NCI-H69 (cell line): Measurements from ENCODE around the gene ECHDC3.

Experiments used
- DNase-seq: peaks from one replicate; lab custom pipeline; 2025; lab: John Stamatoyannopoulos, UW

The ECHDC3 gene

DNA sequence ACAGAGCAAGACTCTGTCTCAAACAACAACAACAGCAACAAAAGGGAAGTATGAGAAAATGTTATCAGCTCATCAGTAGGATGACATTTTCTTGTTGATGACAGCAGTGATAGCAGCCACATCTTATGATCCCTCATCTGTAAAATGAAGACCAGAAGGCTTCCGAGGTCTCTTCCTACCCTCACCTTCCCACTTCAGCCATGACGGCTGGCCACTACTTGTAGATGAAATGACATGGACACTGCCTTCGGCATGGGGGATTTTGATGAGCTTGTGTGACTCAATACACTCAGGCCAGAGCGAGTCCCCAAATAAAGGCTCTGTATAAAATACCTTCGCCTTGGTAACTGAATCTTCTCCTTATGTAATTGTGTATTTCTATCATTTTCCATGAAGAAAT is 6.7 kb downstream of the ECHDC3 start:
- DNase-seq = no peak

DNA sequence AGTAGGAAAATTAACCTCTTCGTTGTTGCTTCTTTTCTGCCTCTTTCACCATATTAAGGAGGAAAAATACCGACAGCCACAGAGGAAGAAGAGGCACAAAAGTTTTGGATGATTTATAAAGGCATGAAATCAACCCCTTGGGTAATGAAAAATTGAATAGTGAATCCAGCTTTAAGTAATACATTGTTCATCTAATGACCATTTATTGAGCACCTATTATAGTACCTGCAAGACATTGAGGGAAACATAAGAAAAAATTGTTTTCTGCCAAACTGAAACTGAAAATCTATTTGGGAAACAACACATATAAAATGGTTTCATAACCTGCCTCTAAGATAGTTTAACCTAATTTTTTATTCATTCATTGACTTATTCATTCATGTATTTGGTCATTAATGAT is 8.2 kb downstream of the ECHDC3 start:
- no peak for DNase-seq

DNA sequence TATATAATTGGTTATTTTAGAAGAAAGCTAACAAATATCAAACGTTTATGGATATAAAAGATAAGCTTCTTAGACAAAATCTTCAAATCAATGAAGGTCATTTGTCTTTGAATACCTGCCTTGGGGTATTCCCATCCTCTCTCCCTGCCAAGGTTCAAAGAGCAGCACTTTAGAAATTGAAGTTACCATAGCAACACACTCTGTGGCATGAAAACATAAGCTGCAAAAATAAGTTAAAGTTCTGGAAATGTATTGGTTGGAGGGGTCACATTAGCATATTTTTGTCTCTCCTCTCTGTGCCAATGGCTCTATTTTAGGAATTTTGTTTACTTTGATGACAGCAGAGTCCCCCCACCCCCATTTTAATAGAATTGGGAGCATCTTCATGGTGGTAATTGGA is 12.0 kb downstream of the ECHDC3 start:
- no peak for DNase-seq

DNA sequence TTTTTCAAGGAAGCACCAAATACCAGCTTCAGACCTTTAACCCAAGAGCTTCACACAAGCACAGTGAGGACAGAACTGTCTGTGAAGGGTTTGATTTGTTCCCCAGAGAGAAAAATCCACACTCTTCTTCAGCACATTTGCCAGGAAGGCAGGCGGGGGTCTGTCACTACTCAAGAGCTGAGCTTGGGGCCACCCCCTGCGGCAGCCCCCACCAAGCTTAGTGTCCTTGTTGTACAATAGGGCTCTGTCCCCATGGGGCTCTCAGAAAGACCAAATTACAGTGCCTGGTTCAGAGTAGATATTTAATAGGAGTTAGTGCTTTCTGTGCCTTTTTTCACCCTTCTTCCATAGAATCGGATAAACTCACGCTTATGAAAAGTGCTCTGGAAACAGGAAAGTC is 12.4 kb downstream of the ECHDC3 start:
- no peak for DNase-seq

DNA sequence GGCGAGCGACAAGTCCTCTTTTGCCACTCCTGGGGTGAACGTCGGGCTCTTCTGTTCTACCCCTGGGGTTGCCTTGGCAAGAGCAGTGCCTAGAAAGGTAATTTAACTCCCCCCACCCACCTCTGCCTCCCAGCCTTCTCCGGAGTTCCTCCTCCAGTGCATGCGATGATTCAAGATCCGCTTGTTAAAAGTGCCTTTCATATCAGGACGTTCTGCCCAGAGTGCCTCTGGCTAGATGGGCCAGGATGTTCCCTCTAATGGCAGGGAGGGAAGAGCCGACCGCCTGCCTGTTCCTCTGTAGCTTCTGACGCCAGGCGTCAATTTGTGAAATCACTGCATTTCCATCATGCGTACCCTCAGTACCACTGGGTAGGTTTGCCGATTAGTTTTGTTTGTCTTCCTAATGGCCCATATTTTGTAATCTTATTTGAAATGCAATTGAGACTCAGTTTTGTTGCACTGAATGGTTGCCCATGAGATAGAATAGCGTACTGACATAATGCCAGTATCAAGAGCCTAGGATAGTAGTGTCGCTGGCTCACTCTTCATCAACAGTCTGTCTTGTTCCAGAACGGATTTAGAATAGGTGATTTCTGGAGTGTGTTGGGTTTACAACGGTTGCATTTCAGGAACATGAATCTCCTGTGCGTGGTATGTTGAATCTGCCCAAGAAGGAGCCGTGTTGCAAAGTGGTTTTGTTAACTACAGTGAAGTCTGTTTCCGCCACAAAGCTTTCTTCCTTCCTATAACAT is 13.5 kb downstream of the ECHDC3 start:
- no peak for DNase-seq

DNA sequence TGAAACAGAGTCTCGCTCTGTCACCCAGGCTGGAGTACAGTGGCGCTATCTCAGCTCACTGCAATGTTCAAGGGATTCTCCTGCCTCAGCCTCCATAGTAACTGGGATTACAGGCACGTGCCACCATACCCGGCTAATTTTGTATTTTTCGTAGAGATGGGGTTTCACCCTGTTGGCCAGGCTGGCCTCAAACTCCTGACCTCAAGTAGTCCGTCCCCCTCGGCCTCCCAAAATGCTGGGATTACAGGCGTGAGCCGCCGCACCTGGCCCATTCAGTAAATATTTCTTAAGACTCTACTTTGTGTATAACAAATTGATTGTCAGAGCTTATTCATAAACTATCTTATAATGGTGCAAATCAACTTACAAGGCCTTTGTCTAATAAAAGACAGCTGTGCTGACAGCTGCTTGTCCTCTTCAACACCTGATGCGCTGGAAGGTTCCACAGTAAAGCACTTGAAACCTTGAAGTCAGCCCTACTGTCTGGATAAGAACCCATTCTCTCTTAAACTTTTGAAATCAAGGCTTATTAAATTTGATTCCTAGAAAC is 14.7 kb downstream of the ECHDC3 start:
- DNase-seq = no peak

DNA sequence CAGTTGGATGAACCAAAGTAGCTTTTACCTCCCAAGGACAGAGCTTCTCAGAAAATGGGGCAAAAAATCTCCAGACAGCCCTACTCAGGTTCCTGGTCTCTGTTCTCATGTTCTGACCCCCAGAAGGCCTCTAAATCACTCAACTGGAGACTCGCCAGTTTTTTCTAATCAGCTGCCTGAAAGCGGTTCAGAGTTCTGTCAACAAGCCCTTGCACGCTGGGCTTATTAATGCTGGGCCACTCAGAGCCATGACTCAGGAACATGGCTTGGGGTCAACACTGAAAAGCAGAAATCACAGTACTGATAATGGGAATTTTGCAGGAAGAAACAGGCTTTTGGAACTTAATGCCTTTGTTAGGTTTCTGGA is 15.3 kb downstream of the ECHDC3 start:
- peak; percentile 85 for DNase-seq

DNA sequence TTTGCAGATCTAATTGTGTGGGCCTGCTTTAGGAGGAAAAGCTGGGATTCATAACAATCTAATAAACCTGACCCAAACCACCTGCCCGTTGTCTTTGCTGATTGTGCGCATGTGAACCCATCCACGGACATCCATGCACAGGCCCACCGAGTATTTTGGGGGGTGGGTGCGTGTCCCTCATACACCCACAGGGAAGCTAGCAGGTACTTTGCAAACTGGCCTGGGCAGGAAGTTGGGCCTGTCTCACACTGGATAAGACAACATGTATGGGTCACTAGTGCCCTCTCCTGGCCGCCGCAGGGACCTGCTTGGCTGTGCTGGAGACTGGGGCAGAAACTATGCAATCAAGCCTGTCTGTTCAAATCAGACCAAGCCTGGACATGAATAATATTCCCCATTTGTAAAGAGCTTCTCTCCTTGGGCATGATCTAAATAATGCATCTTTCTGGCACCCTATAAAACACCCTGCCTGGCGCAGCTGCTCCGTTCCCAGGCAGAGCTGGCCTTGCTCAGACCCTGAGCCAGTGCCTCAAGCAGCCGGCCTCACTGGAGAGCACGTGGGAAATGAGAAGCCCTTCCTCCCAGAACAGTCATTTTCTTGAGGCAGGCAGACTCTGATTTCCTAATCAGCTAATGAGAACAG is 15.8 kb downstream of the ECHDC3 start:
- DNase-seq = peak; percentile 73

DNA sequence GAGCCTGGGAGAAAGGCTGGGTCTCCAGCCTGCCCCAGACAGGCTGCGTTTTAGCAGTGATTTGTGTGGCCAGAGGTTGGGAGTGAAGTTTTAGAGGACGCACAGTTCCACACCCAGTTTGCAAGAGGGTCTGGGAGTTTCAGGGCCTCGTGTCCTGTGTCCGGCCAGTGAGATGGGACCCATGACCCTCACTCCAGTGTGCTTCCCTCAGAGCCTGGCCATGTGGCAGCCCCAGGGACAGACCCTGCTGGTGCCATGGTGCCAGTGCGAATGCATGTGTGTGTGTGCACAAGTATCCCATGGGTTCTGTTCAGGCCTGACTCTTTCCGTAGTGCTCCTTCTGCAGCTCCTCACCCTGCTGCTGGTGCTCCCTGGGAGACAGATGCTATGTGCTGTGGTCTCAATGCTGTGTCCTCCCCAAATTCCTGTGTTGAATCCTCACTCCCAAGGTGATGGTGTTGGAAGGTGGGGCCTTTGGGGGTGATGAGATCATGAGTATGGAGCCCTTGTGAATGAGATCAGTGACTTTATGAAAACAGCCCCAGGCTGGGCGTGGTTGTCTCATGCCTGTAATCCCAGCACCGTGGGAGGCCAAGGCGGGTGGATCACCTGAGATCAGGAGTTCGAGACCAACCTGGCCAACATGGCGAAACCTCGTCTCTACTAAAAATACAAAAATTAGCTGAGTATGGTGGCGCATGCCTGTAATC is 16.5 kb downstream of the ECHDC3 start:
- DNase-seq = no peak

DNA sequence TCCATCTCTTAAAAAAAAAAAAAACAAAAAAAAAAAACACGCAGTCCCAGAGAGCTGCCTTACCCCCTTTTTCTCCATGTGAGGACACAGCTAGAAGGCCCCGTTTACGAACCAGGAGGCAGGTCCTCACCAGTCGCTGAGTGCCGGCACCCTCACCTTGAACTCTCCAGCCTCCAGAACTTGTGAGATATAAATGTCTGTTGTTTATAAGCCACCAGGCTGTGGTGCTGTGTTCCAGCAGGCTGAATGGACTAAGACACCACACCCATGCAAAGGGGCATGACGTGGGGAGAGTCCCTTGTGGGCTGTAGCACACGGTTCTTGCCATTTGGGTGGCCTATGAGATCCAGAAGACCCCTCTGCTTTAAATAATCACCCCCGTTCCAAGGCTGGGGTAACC is 17.2 kb downstream of the ECHDC3 start:
- no peak for DNase-seq

DNA sequence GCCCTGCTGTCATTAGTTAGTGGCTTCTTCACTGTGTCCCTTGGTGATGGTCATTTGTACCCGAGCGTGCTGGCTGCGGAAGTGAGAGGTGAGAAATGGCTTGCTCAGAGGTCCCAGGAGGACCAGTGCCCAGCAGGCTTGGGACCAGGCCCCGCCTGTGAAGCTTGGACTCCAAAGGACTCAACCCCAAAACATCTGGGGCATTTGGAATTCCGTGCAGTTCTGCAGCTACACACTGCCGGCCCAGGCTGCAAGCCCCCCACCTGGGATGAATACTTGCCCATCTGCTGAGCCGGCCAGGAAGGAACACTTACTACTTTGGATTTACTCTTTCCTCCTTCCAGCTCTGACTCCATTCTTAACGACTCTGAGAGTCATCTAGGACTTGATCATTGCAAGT is 18.0 kb downstream of the ECHDC3 start:
- DNase-seq = no peak

DNA sequence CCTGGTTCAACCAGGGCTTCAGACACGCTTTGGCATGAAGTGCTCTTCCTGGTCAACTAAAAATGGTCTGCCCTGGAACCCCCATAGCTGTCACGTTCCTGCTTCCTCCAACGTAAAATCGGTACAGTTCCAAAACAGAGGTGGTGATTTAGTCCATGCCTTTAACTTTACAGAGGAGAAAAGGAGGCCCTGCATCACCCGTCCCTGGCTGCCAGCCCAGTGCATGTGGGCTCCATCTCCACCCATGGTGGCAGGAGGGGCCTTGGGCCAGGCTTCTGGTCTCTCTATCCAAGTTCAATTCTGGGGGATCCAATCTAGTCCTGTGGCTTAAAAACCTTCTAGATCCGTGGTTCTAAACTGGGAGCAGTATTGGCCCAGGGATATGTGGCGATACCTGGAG is 18.7 kb downstream of the ECHDC3 start:
- no peak for DNase-seq

DNA sequence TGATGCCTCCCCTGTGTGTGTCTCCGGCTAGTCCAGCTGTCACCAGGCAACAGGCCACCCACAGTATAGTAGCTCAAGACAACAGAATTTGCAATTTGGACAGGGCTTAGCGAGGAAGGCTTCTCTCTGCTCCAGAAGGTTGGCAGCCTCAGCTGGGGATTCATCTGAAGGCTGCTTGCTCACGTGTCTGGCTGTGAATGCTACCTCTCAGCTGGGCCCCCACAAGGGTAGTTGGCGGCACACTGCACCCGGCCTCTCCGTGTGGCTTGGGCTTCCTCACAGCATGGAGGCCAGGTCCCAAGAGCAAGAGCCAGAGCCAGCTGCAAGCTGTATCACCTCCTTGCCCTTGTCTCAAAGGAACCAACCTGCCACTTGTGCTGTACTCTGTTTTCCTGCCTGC is 19.2 kb downstream of the ECHDC3 start:
- no peak for DNase-seq

DNA sequence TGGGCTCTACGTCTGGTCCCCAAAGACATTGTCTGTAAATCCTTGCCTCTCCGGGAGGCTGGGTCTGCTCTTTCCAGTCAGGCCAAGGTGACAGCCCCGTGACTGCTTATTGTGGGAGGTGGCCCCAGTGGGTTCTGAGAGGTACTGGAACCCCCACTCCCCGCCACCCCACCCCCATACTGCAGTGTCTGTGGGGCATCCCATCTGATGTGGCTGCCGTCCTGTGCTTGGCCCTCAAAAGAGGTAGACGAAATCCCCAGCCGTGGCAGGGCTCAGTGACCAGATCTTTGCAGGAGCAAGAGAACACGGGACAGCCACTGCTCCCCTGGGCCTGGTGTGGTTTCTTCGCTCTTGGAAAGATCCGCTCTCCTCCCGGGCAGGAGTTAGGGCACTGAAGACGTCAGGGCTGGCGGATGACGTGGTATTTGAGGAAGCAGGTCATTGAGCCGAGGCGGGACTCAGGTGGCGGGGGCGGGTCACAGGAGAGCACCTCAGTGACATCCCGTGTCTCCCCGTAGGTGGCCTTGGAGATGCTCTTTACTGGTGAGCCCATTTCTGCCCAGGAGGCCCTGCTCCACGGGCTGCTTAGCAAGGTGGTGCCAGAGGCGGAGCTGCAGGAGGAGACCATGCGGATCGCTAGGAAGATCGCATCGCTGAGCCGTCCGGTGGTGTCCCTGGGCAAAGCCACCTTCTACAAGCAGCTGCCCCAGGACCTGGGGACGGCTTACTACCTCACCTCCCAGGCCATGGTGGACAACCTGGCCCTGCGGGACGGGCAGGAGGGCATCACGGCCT is 20.7 kb downstream of the ECHDC3 start:
- no peak for DNase-seq

DNA sequence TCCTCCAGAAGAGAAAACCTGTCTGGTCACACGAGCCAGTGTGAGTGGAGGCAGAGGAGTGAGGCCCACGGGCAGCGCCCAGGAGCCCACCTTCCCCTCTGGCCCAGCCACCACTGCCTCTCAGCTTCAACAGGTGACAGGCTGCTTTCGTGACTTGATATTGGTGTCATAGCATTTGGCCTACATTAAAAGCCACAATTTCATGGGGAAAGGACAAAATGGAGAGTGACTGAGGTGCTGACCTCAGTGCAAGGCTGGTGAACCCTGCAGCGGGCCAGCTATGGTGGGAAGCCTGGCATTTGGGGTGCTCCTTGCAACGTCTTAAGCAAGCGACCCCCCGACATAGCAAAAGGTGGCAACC is 21.3 kb downstream of the ECHDC3 start:
- DNase-seq = no peak

DNA sequence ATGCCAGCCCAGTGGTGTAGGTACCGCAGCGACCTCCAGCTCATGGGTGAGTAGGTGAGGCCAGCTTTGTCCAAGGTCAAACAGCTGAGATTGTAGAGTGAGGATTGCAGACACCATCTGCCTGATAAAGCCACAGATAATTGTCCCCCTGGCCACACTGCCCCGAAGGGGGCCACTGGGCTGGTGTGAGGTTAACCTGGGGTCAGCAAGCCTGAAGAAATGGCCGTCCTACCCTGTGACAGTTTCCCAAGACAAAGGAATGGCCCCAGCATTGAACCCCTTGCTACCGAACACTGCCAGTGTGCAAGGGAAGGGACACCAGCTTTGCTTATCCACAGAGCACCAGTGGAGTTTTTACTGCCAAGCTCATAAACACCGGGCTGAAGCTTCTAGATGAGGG is 23.0 kb downstream of the ECHDC3 start:
- no peak for DNase-seq

DNA sequence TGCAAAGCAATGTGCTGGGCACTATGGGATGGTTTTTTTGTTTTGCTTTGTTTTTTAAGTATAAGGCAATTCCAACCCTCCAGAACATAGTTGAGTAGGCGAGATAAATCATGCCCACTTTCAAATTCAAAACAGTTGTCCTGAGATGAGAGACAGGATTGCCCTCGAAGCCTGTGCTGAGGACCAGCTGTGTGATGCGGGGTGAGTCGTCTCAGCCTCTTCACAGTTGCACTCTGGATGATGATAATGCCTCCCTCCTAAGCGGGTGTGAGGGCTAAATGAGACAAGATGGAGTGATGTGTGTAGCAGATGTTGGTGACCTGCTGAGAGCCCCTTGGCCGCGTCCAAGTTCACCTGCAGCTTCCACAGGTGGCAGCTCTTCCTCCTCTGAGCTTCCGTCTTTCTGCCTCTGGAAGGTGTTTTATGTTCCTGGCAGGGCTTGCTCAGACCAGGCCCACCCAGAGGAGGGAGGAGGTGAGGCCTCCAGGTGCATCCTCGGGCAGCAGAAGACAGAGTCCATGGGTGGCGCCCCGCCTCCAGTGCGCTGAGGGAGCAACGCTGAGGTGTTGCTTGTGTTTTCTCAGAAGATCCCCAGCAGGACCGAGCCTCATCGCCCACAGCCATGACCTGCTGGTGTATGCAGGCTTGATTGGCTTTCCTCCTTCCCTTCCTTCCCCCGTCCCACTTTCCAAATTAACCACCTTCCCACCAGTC is 30.6 kb downstream of the ECHDC3 start:
- DNase-seq = peak; percentile 74

DNA sequence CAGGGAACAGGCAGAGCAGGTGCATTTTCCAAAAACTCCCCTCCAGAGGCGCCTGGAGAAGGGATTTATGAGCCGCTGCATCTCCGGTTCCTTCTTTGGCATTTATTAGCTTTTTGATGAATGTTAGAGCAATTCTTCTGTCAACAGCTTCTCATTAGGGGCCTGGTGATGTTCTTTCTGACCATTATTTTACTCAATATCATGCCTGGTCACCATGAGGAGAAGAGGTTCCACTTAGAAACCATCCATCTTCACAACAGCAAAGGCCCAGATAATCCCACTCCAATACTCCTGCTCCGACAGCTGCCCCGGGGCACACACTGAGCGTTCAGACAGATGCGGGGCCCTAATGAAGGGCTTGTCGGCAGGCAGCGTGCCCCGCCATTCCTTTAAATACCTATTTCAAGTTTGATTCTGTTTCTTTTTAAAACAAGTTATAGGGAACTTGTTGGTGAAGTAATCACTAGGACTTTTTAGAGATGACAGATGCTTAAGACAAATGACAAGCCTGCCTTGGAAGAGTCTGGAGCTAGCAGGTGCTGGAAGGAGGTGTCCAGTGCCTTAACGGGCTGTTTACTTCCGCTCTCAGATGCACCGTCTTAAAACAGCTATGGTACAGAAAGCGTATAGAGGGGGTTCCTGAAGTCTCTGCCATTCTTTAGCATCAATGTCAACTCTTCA is 31.7 kb downstream of the ECHDC3 start:
- no peak for DNase-seq

DNA sequence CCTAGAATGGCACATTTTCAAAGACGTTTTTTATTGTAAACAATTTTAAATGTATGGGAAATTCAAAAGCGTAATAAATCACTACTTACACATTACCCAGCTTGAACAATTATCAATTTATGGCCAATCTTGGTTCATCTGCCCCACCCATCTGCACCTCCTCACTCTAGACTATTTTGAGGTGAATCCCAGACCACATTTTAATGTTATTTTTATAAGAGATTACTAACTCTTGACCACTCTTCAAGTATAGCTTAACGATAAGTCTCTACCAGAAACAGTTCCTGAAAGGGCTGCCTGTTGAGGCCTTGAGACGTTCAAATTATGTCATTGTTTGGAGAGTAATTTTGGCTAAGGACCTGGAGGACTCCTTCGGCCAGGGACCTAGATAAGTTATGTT is 33.2 kb downstream of the ECHDC3 start:
- DNase-seq = no peak

DNA sequence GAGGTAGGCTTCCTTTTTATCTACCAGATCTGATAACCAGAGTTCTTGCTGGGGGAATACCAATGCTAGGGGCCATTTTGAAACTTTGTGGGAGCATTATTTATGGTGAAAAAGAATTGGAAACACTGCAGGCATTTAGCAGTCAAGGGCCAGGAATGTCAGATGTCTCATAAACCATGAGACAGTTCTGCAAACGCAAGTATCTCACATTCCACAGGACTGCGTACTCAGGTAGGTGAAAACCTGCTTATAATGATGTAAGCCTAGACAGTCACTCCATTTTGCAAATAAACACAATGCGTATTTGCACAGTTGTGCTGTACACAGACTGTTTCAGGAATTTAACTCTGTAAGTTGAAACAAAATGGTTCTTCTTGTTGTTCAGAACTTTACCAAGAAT is 33.9 kb downstream of the ECHDC3 start:
- no peak for DNase-seq

DNA sequence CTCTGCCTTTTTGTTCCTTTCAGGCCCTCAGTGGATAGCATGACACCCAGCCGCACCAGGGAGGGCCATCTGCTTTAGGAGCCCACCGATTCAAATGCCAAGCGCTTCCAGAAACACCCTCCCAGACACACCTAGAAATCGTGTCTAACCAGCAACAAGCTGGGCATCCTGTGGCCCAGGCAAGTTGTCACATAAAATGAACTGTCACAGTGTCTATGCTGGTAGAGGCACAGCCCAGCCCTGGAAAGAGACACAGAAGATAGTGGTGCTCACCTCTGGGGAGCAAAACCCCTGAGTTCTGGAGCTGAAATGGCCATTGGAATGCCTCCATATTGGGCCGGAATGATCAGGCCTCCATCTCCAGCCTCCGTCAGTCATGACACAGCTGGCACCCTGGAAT is 38.9 kb downstream of the ECHDC3 start:
- no peak for DNase-seq
